Measurements from ENCODE around the gene C15orf61.

Gene C15orf61

GRCh38 chr15:67551207-67551743, 30.3 kb downstream of the C15orf61 start:
- DNase-seq, result no peak

- DNase-seq, result no peak
These were observed 33.6 kb downstream of the C15orf61 start for GRCh38 chr15:67554580-67554979.

DNA sequence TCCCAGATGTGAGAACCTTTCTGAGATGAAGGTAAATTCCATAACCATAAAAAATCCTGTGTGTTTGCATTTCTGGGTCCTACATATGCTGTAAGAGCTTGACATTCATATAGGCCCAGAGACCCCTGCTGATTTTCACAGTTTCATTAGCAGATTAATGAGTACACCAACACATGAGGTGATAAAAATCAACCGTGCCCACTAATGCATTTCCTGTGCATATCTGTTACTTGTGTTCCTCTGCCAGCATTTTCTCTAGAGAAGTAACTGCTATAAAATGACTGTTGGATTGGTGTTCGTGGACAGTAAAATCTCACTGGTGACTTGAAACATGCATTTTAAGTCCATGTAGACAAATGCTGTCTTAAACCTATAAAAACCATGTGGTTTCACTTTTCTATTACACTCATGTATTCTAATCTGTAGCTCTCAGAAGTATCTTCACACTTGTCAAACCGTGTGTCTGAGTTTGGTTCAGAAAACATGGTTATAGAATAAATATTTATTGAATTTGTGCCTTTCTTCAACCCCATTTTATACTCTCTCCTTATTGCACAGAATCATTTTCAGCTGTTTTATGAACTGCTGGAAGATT, 36.1 kb downstream of the C15orf61 start:
- no peak for DNase-seq

DNA sequence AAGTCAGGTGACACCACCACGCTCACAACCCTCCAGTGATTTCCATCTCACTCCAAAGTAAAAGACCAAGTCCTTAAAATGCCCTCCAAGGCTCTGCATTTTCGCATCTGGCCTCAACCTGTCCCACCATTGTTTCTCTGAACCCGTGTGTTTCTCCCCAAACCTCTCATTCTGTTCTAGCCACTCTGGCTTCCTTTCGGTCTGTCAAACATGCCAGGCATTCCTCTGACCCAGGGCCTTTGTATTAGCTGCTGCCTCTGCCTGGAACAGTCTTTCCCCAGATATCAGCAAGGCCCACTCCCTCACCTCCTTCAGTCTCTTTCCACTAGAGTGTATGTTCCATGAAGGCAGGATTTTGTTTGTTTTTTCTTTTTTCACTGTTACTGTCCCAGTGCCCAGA, 37.6 kb downstream of the C15orf61 start:
- DNase-seq, result no peak

DNA sequence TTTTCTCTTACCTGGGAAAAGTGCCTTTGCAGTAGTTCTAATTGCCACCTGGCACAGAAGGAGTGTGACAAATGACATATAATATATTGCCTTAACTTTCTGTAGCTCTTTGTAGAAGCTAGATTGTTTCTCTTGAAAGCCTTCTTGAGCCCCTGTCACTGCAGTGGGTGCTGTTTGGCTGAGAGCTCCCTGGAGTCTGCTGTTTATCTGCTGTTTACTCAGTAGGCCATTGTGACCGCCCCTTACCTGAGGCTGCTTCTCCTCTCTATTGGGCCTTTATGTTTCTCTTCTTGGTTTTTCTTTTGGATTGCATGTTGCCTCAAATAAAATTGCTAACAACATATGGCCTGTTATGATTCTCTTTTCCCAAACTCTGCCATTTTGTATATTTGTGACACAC, 38.2 kb downstream of the C15orf61 start:
- DNase-seq, result no peak

- DNase-seq, result no peak
These were observed 38.6 kb downstream of the C15orf61 start for GRCh38 chr15:67559576-67559975.

DNA sequence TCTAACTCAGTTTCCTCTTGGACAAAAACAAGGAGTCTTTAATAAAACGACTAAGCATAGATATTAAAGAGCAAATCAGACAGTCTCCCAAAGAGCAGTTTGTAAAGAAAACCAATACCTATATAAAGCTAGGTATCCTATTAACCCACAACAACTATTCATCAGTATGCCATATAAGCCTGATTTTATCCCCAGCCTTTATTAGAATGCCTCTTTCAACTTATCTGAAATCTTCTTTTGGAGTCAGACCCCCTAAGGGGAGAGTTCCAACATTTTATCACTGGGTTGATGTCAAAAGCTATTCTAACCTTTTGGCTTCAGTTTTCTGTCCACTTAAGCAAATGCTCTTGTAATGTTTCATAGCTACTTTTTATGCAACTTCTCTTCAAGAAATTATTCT, 39.4 kb downstream of the C15orf61 start:
- no peak for DNase-seq

GRCh38 chr15:67563092-67563491, 42.2 kb downstream of the C15orf61 start:
- no peak for DNase-seq

DNA sequence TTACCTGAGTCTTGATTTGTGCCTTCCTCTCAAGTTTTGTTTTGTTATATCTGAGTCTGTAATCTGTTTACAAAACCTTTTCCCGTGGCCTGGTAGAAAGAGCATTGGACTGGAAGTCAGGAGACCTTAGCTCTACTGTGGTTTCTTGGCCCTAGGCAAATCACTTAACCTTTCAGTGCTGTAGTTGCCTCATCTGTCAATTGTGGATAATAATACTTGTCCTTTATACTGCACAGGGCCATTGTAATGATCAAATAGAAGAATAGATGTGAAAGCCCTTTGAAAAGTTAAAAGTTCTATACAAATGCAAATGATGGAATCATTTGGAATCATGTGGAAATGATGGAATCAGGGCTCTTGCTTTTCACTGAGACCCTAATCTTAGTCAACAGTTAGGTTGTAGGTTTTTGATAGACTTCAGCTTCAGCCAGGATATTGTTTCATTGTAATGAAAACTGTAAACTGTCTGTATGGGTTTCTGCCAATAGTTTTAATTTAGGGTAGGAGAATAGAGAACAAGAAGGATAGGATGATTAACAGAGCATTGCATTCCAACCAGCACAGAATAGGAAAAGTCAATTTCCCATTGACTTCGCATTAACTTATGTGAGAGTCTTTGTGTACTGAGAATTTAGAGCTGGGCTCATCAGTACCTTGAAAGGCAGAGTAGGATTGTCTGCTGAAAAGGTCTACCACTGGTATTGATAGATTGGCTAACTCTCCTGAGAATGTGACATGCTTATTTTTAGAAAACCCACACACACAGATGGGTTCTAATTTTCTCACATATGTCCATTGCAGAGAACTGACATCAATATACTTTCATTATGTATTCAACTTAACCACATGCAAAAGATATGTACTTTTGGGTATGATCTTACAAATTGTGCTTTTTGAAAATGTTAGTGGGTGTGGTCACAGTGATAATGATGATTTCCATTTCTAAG, 43.4 kb downstream of the C15orf61 start:
- DNase-seq, result no peak

DNA sequence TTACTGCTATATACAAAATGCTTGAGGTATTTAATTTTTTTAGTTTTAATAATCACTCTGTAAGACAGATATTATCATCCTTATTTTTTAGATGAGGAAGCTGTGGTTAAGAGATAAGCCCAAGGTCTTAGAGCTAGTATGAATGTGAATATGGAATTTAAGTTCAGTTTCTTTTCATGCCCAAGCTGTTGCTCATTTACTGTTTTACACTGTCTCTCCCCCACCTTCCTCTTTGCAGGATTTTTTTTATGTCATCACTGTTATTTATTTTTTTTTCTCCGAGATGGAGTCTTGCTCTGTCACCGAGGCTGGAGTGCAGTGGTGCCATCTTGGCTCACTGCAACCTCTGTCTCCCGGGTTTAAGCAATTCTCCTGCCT, 44.0 kb downstream of the C15orf61 start:
- no peak for DNase-seq

DNA sequence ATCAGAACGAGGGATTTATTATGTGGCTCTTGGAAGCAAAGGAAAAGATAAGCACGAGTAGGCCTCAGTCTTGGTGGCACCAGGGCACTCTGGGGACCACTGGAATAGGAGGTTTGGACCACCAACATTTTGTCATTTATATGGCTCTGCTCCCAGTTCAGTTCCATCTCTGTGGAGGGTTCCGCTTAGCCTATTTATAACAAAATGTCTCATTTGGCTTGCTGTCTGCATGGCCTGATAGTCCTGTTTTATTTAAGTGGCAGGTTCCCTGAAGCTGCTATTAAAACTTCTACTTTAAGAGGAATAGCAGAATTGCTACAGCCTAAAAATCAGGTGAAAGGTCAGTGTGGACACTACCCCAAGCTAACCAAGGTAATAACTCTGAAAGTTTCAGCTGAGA, 48.7 kb downstream of the C15orf61 start:
- DNase-seq, result no peak

DNA sequence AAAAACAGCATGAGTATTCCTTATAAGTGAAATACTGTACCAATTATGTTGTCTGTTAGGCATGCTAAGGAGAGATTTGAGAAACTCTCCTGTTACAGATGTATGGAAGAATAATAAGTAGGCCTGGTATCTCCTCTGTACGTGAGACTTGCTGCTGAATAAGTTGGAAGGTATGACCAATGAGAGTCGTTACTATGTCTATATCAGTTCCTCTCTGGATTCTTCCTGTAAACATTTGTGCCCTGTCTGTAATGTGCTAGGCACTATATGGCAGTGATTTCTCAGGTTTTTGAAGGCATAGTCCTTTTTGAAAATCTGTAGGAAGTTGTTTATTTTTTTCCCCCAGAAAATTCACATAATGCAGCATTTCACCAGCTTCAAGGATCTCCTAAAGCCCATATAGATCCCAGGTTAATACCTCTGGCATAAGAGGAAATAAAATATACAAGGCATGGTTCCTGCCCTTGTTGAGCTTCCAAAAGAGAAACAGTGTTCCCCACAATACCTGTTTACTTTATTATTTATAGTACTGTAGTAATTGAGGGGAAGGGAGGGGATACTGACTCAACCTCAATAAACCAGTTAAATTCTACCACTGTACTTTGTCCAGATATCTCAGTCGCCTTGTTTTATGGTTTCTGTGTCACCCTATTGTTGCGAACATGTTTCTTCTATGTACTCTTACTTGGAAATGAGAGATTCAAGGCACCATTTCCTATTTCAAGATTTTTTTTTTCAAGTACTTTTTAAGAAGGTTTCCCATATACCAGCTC, 50.1 kb downstream of the C15orf61 start:
- no peak for DNase-seq

- DNase-seq, result no peak
These were observed 50.9 kb downstream of the C15orf61 start for GRCh38 chr15:67571648-67572415.

DNA sequence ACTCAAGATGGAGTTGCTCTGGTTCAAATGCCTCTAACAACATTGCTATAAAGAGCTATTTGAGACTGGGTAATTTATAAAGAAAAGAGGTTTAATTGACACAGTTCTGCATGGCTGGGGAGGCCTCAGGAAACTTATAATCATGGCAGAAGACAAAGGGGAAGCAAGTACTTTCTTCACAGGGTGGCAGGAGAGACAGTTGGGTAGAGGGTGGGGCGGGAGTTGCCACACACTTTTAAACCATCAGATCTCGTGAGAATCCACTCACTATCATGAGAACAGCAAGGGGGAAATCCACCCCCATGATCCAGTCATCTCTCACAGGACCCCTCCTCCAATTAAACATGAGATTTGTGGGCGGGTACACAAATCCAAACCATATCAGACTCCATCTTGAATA, 52.3 kb downstream of the C15orf61 start:
- DNase-seq, result no peak

- no peak for DNase-seq
These were observed 54.1 kb downstream of the C15orf61 start for GRCh38 chr15:67575039-67575502.

DNA sequence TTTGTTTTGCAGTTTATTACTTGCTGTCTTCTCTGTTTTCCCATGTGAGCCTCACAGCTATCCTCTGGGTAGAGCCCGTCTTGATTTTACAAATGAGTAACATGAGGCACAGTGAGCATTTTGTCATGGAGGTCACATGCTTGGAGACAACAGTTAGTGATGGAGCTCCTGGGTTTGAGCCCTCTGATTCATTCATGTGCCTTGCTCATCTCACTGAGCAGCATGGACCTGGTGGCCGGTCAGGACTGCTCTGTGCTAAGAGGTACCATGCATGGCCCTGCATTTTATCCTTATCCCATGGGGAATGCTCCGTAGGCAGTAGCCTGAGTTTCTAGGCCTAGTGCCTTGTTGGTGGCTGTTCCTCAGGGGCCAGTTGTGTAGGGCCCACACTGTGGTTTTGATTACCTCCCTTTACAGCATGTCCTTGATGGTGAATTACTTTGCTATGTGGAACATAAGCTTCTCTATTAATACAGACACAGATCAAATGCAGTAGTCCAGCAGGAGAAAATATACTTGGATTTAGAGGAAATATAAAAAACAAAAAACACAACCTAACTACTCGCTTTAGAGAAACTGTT, 57.2 kb downstream of the C15orf61 start:
- no peak for DNase-seq

- no peak for DNase-seq
These were observed 58.2 kb downstream of the C15orf61 start for GRCh38 chr15:67579164-67579563.

Measured in CD4-positive, alpha-beta T cell treated with Interleukin-1 beta for 1 hour (primary cell).